ENCODE results near the gene SLC11A1. TPM values are rescaled to one million over a fixed set of nuclear protein-coding genes. Genes with fewer than 3 reads are reported as not detected.

The SLC11A1 gene
- total RNA-seq, 1 donor from 2014 or later = 302 TPM

DNA sequence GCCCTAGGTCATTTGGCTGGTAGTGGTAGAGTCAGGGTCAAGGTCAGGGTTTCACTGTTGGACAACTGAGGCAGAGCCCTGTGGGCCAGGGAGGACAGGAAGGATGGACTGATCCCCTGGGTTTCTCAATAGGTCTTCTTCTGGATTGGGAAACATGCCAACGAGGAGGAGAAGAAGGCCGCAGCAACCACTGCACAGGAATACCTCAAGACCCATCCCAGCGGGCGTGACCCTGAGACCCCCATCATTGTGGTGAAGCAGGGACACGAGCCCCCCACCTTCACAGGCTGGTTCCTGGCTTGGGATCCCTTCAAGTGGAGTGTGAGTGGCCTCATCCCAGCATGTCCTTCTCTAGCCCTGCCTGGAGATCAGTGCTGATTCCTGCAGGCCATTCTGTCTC is 54.9 kb downstream of the SLC11A1 start:
- TF ChIP-seq, protein P1, sequence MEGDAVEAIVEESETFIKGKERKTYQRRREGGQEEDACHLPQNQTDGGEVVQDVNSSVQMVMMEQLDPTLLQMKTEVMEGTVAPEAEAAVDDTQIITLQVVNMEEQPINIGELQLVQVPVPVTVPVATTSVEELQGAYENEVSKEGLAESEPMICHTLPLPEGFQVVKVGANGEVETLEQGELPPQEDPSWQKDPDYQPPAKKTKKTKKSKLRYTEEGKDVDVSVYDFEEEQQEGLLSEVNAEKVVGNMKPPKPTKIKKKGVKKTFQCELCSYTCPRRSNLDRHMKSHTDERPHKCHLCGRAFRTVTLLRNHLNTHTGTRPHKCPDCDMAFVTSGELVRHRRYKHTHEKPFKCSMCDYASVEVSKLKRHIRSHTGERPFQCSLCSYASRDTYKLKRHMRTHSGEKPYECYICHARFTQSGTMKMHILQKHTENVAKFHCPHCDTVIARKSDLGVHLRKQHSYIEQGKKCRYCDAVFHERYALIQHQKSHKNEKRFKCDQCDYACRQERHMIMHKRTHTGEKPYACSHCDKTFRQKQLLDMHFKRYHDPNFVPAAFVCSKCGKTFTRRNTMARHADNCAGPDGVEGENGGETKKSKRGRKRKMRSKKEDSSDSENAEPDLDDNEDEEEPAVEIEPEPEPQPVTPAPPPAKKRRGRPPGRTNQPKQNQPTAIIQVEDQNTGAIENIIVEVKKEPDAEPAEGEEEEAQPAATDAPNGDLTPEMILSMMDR (IDR thresholded peaks at IDR 0.05) = no peak
- intact Hi-C loops (cut with DNase I) = no loop called here
- ATAC-seq (no peak), DNase-seq (peak; percentile 37)
- no peaks in the 10 kb centered on the region for H3K27me3 ChIP-seq
- H3K9me3 ChIP-seq = no peaks in the 10 kb centered on the region
- H3K4me1 ChIP-seq = no peaks in the 10 kb centered on the region
- H3K4me3 ChIP-seq = no peak overlapping the region
- H3K27ac ChIP-seq = no peak overlapping the region
- no peaks in the 10 kb centered on the region for H3K36me3 ChIP-seq

DNA sequence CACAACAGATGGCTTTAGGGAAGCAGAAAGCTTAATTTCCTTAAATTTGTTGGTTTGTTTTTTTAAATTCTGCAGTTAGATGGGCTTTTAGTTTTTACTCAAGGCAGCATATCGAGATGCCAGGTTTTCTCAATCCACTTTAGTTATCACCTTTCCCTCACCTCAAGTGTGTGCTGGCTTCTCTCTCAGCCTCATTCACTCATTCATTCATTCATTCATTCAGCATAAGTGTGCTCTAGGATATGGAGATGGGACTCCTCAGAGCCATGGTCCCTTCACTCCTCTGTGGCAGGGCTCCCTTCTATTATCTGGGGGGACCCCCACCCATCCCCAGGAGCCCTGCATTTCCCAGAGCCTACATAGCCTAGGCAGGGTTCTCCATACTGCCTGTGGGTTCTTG is 55.9 kb downstream of the SLC11A1 start:
- no peaks in the 10 kb centered on the region for H3K4me1 ChIP-seq
- no peak overlapping the region for H3K4me3 ChIP-seq
- no peaks in the 10 kb centered on the region for H3K36me3 ChIP-seq
- ATAC-seq (peak; percentile 17), DNase-seq (no peak)
- H3K9me3 ChIP-seq = no peaks in the 10 kb centered on the region
- no peak overlapping the region for H3K27ac ChIP-seq
- TF ChIP-seq, protein P1 (IDR thresholded peaks at IDR 0.05) = no peak
- no peaks in the 10 kb centered on the region for H3K27me3 ChIP-seq
- intact Hi-C loops (cut with DNase I) = no loop called here

DNA sequence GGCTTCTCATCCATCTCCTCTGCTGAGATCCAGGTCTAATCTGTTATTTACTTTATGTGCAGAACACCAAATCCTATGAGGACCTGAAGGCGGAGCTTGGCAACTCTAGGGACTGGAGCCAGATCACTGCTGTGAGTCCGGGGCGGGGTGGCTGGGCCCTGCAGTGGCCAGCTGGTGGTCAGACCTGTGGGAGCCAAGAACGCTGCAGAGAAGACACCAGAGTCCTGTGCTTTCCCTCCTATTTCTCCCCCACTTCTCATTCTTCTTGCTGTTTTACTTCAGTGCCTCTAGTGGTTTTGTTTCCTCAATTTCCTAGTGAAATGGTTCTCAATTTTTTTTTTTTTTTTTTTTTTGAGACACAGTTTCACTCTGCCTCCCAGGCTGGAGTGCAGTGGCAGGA is 56.5 kb downstream of the SLC11A1 start:
- no peaks in the 10 kb centered on the region for H3K27me3 ChIP-seq
- H3K27ac ChIP-seq = no peak overlapping the region
- TF ChIP-seq, protein P1 (IDR thresholded peaks at IDR 0.05) = no peak
- intact Hi-C loops (cut with DNase I) = no loop called here
- H3K36me3 ChIP-seq = no peaks in the 10 kb centered on the region
- DNase-seq = peak; percentile 46
- peak; percentile 16 for ATAC-seq
- H3K4me1 ChIP-seq = no peaks in the 10 kb centered on the region
- no peaks in the 10 kb centered on the region for H3K9me3 ChIP-seq
- H3K4me3 ChIP-seq = no peak overlapping the region

DNA sequence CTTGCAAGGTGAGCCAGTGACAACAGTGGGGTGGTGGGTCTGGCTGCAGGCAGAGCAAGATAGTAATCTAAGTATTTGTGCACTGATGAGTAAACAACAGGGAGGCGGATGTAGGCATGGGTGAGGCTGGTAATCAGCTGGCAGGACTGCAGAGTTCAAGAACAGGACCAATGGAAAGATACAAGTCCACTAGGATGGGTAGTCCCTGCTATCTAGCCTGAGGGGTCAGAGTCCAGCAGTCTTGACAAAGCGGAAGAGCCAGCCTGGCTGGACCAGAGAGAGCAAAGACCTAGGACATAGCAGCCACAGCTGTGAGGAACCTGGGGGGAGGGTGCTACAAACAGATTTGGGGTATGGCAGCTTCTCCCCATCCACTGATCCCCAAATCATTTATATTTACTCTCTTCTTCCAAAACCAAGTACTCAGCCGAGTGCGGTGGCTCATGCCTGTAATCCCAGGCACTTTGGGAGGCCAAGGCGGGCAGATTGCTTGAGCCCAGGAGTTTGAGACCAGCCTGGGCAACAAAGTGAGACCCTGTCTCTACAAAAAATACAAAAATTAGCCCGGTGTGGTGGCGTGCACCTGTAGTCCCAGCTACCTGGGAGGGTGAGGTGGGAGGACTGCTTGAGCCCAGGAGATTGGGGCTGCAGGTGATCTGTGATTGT is 62.8 kb downstream of the SLC11A1 start:
- no peak overlapping the region for H3K27ac ChIP-seq
- intact Hi-C loops (cut with DNase I) = no loop called here
- H3K4me1 ChIP-seq = no peaks in the 10 kb centered on the region
- TF ChIP-seq, protein P1 (IDR thresholded peaks at IDR 0.05) = no peak
- ATAC-seq = no peak
- peaks cover 22% of the 10 kb centered on the region for H3K36me3 ChIP-seq
- peak; percentile 30 for DNase-seq
- no peaks in the 10 kb centered on the region for H3K9me3 ChIP-seq
- no peaks in the 10 kb centered on the region for H3K27me3 ChIP-seq
- H3K4me3 ChIP-seq = no peak overlapping the region

DNA sequence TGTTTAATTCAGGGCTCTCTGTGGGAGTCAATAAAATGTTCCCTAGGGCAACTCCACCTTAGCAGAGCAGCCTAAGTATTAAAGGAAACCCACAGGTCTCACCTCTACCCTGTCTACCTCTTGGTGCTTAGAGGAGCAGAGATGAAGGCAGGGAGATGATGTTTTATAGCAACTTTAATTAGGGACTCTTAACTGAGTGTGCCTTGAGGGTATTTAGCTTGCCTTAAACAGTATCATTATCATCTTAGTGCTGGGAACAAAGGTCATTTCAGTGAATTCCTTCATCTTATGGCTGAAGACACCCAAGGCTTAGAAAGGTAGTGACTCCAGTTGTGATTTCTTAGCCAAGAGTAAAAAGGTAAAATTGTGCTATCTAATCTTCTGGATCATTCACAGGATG is 63.5 kb downstream of the SLC11A1 start:
- no peak overlapping the region for H3K27ac ChIP-seq
- intact Hi-C loops (cut with DNase I) = no loop called here
- TF ChIP-seq, protein P1 (IDR thresholded peaks at IDR 0.05) = no peak

More for the DNA sequence above, 63.5 kb downstream of the SLC11A1 start:
- ATAC-seq = no peak
- Histone ChIP-seq H3K27me3 (no peaks in the 10 kb centered on the region), H3K4me1 (no peaks in the 10 kb centered on the region), H3K9me3 (no peaks in the 10 kb centered on the region), H3K36me3 (peaks cover 26% of the 10 kb centered on the region), H3K4me3 (no peak overlapping the region)
- no peak for DNase-seq

Small RNA genes lying within 50 kb of the gene (microRNA-seq; reads per million reads assigned to microRNA genes)
- gene MIR26B (ENCODE audit: borderline microRNAs expressed) = 45,358 reads per million, percentile 99 among the genes with 10 or more reads in this experiment
- gene MIR6810 (ENCODE audit: borderline microRNAs expressed) = not detected

Other genes starting within 250 kb of the SLC11A1 start
- gene CXCR1, start 215.3 kb upstream of the SLC11A1 start, total RNA-seq = 5.3 TPM
- gene ARPC2, start 165.1 kb upstream of the SLC11A1 start, total RNA-seq = 357 TPM
- 2.6 TPM for gene GPBAR1, start 121.3 kb upstream of the SLC11A1 start, total RNA-seq
- gene AAMP, start 112.1 kb upstream of the SLC11A1 start, total RNA-seq = 55.9 TPM
- gene PNKD, start 111.8 kb upstream of the SLC11A1 start, total RNA-seq = 65.4 TPM
- 281 TPM for gene TMBIM1, start 89.8 kb upstream of the SLC11A1 start, total RNA-seq
- gene CATIP, start 25.4 kb upstream of the SLC11A1 start, total RNA-seq = 0.64 TPM
- 169 TPM for gene CTDSP1, start 17.6 kb downstream of the SLC11A1 start, total RNA-seq
- not detected for gene VIL1, start 36.9 kb downstream of the SLC11A1 start, total RNA-seq
- 13.8 TPM for gene USP37, start 186.1 kb downstream of the SLC11A1 start, total RNA-seq
- 30.9 TPM for gene CNOT9, start 186.6 kb downstream of the SLC11A1 start, total RNA-seq
- 1.0 TPM for gene PLCD4, start 225.6 kb downstream of the SLC11A1 start, total RNA-seq